BLaER1 treated with 17β-estradiol and CSF1 and Interleukin-3, amounts not matched to agents 10 nM and 100 nM (cell line): Measurements from ENCODE around the gene TTLL9.

ENCODE experiments used
- H3K27ac ChIP-seq, 11 experiments: shearing (Covaris generic); formaldehyde crosslinking; 2 replicates each; pipeline ENCODE4 v1.8.1; 2022
- H3K27me3 ChIP-seq, 11 experiments: shearing (Covaris generic); formaldehyde crosslinking; 2 replicates each; pipeline ENCODE4 v1.8.1; 2022
- H3K36me3 ChIP-seq, 11 experiments: shearing (Covaris generic); formaldehyde crosslinking; 2 replicates each; pipeline ENCODE4 v1.8.1; 2022
- H3K4me1 ChIP-seq, 10 experiments: shearing (Covaris generic); formaldehyde crosslinking; 2 replicates each; pipeline ENCODE4 v1.8.1; 2022
- H3K4me2 ChIP-seq, 11 experiments: shearing (Covaris generic); formaldehyde crosslinking; 2 replicates each; pipeline ENCODE4 v1.8.1; 2022
- H3K4me3 ChIP-seq, 10 experiments: shearing (Covaris generic); formaldehyde crosslinking; 2 replicates each; pipeline ENCODE4 v1.8.1; 2022
- H3K9ac ChIP-seq, 11 experiments: shearing (Covaris generic); formaldehyde crosslinking; 2 replicates each; pipeline ENCODE4 v1.8.1; 2022
- H3K9me3 ChIP-seq, 11 experiments: shearing (Covaris generic); formaldehyde crosslinking; replicated peaks in 1 of 11; 2 replicates each; pipeline ENCODE4 v1.8.1; 2022
- H4K20me1 ChIP-seq, 11 experiments: shearing (Covaris generic); formaldehyde crosslinking; 2 replicates each; pipeline ENCODE4 v1.8.1; 2022
- Cebpa-rat ChIP-seq, 11 experiments: shearing (Covaris generic); IDR thresholded peaks; 2 replicates each; pipeline ENCODE4 v1.8.1; 2022

Gene TTLL9

DNA sequence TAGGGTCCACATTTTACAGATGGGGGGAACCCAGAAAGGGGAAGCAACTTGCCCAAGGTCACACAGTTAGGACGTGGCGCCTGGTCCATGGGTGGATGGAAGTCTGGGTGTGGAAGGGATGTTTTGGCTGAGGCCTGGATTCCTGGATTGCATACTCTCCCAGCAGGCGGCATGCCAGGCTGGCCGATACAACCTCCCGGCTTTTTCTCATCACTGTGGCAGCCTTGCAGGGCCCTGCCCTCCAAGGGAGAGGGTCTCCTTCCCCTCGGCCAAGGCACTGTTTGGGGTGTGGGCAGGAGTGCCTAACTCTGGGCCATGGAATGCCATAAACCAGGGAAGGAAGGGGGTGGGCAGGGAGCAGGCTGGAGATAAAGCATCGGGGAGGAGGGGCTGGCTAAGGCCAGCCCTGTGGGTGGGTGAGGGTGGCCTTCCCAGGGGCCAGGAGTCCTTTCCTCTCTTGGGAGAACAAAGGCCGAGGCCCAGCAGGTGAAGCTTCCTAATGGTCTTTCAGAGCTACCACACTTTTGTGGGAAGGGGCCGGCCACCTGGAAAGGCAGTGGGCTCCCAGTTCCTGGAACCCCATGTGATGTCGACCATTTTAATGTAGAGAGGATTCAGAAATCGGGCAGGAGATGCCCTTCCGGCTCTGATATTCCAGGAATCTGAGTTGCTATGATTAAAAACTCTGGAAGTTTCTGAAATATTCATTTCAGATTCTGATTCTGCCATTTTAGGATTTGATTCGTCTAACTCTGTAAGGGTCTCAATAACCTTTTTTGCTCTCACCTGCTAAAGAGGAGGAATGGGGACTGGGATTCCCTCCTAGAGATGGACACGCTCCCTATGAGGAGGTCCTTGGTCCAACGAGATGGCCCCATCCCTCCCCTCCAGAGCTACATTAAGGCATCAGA lies 29.3 kb upstream of the TTLL9 start:
- no peak overlapping the region for H3K27ac ChIP-seq
- peaks cover 0 to 80% (median 0%) of the 10 kb centered on the region in 11 experiments; a peak in 5 of 22 replicates for H3K27me3 ChIP-seq
- no peak for TF ChIP-seq Cebpa-rat (IDR thresholded peaks at IDR 0.05)
- peaks cover 47 to 84% (median 81%) of the 10 kb centered on the region in 10 experiments for H3K4me1 ChIP-seq
- H3K9ac ChIP-seq = no peak overlapping the region
- 0 out of 22 replicates have a peak overlapping the region, but pooled peaks of 2 of the 11 experiments have one; percentile 77 to 78 for H3K4me2 ChIP-seq
- H4K20me1 ChIP-seq = peaks cover 0 to 93% (median 12%) of the 10 kb centered on the region in 11 experiments; a peak in 16 of 22 replicates
- H3K9me3 ChIP-seq = no peaks in the 10 kb centered on the region
- H3K36me3 ChIP-seq = no peaks in the 10 kb centered on the region
- H3K4me3 ChIP-seq = no peak overlapping the region

DNA sequence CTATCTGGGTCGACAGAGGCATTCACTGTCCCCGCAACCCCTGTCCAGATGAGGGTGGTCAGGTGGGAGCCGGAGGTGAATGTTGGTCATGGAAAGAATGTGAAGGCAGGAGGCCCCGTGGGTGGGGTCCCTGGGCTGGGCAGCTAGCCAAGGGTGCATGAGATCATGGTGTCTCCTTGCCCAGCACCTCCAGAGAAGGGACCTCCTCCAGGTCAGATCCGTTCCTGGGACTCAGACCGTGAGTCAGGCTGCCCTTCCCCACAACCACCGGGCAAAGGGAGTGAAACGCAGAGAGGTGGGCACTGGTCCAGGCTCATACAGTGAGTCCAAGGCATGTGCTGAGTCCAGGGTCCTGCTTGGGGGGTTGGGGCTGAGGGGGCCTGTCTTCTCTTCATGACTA lies 28.5 kb upstream of the TTLL9 start:
- H3K4me1 ChIP-seq = peaks cover 42 to 80% (median 78%) of the 10 kb centered on the region in 10 experiments
- H3K36me3 ChIP-seq = no peaks in the 10 kb centered on the region
- no peak overlapping the region for H3K4me3 ChIP-seq
- peak overlapping the region in 8 of 11 experiments; percentile 67 to 87 (median 79); a peak in 14 of 22 replicates for H3K4me2 ChIP-seq
- H3K9me3 ChIP-seq = no peaks in the 10 kb centered on the region
- no peak overlapping the region for H3K9ac ChIP-seq
- TF ChIP-seq Cebpa-rat (IDR thresholded peaks at IDR 0.05) = no peak
- no peak overlapping the region for H3K27ac ChIP-seq
- H4K20me1 ChIP-seq = peaks cover 0 to 86% (median 4%) of the 10 kb centered on the region in 11 experiments; a peak in 15 of 22 replicates
- H3K27me3 ChIP-seq = peaks cover 0 to 73% (median 0%) of the 10 kb centered on the region in 11 experiments; a peak in 5 of 22 replicates

DNA sequence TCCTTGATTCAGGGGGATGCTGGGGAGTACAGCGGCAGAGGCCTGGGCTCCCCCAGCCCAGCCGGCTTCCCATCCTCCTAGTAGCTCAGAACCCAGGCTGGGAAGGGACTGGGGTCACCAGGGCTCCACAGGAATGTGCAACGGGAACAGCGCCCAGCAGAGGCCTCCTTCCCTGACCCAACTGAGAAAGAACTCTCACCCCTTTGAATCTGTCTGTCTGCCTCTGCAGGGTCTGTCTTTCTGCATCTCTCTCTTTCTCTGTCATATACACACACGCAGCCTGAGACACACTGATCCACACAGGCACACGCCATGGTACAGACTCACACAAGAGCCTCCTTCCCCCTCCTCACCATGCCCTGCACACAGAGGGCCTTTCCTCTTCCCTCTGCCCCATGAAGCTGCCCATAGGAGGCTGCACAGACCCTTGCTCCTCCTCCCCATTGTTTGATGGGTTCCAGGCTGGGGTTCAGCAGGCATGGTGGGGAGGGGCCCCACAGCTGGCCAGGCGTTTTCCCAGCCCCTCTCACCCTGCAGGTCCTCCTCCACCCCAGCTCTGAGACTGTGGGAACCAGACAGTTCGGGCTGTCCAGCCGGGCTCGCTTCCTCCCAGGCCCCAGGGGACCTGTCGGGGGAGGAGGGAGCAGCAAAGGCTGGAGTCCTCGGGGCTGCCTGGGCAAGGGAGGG lies 27.8 kb upstream of the TTLL9 start:
- no peak for TF ChIP-seq Cebpa-rat (IDR thresholded peaks at IDR 0.05)
- peak overlapping the region in 1 of 11 experiments; percentile 4; a peak in 1 of 22 replicates for H3K27ac ChIP-seq
- peaks cover 0 to 79% (median 0%) of the 10 kb centered on the region in 11 experiments; a peak in 7 of 22 replicates for H4K20me1 ChIP-seq
- H3K27me3 ChIP-seq = peaks cover 0 to 66% (median 0%) of the 10 kb centered on the region in 11 experiments; a peak in 5 of 22 replicates
- no peak overlapping the region for H3K4me3 ChIP-seq
- H3K4me1 ChIP-seq = peaks cover 35 to 73% (median 71%) of the 10 kb centered on the region in 10 experiments
- no peaks in the 10 kb centered on the region for H3K9me3 ChIP-seq
- no peaks in the 10 kb centered on the region for H3K36me3 ChIP-seq
- peak overlapping the region in 6 of 11 experiments; percentile 4 to 36 (median 18); a peak in 8 of 22 replicates for H3K9ac ChIP-seq
- peak overlapping the region; percentile 52 to 87 (median 77) for H3K4me2 ChIP-seq

DNA sequence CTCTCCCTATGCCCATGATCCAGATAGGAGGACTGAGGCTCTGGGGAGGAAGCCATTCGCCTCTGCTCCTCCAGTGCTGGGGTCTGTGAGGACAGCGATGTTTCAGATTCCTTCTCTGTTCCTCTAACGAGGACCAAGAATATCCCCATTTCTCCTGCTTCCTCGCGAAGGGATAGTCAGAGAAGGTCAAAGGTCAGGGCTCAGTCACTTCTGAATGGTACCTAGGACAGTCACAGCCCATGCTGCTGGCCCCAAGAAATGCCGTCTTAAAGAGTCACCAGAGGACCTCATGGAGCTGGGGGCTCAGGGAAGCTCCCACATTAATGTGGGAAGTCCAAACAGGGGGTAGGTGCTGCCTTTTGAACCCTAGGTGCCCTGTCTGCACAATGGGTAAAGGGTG lies 27.1 kb upstream of the TTLL9 start:
- Histone ChIP-seq H3K4me3 (no peak overlapping the region), H3K9me3 (no peaks in the 10 kb centered on the region), H3K27me3 (peaks cover 0 to 59% (median 0%) of the 10 kb centered on the region in 11 experiments; a peak in 5 of 22 replicates), H3K36me3 (no peaks in the 10 kb centered on the region), H3K4me1 (peaks cover 28 to 66% (median 64%) of the 10 kb centered on the region in 10 experiments), H3K27ac (peak overlapping the region in 1 of 11 experiments; percentile 4; a peak in 1 of 22 replicates), H3K9ac (peak overlapping the region in 2 of 11 experiments; percentile 16 to 36; a peak in 2 of 22 replicates), H3K4me2 (peak overlapping the region; percentile 52 to 87 (median 77)), H4K20me1 (peaks cover 0 to 72% (median 0%) of the 10 kb centered on the region in 11 experiments; a peak in 7 of 22 replicates)
- TF ChIP-seq Cebpa-rat (IDR thresholded peaks at IDR 0.05) = no peak

DNA sequence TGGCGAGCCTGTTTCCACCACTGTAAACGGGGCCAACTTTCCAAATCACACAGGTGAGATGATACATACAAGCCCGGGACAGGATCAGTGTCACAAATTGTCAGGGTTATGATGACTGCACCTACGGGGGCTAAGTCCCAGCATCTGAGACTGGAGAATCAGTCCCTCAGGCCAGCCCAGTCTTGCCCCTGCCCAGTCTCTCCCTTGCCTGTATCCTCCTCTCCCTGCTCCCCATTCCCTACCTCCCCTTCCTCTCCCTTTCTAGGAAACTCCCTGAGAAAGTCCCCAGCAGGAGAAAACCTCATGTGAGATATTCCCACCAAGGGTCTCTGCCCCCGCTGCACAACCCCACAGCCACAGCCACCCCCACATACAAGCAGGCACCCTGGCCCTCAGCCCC lies 26.6 kb upstream of the TTLL9 start:
- Histone ChIP-seq H3K27me3 (peaks cover 0 to 53% (median 0%) of the 10 kb centered on the region in 11 experiments; a peak in 5 of 22 replicates), H3K4me3 (no peak overlapping the region), H4K20me1 (peaks cover 0 to 66% (median 0%) of the 10 kb centered on the region in 11 experiments; a peak in 7 of 22 replicates), H3K9me3 (no peaks in the 10 kb centered on the region), H3K4me2 (peak overlapping the region in 8 of 11 experiments; percentile 52 to 85 (median 78); a peak in 12 of 22 replicates), H3K36me3 (no peaks in the 10 kb centered on the region), H3K9ac (peak overlapping the region in 1 of 11 experiments; percentile 14; a peak in 1 of 22 replicates), H3K4me1 (peaks cover 22 to 60% (median 58%) of the 10 kb centered on the region in 10 experiments), H3K27ac (no peak overlapping the region)
- TF ChIP-seq Cebpa-rat (IDR thresholded peaks at IDR 0.05) = no peak

DNA sequence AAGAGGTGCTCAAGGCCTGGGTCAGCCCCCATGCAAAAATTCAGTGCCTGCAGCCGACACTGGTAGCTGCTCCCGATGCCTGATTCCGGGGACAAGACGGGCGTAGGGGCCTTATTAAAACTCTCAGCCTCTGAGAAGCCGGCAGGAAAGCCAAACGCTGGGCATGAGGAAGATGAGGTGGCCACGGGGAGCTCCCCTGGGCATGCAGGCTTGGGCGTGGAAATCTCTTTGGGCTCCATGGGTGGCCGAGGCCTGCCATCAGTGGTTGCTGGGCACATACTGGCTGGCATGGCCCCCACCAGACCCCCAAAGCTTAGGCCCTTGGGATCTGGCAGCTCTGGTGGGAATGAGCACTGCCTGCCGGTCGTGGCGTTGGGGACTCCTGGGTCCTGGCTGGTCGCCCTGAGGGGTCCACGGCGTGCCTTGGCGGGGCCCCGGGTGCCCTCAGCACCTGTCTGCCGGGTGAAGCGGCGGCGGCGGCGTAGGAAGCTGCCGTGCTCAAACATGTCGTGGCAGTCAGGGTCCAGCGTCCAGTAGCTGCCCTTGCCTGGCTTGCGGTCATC lies 25.6 kb upstream of the TTLL9 start:
- no peak for TF ChIP-seq Cebpa-rat (IDR thresholded peaks at IDR 0.05)
- H3K36me3 ChIP-seq = no peaks in the 10 kb centered on the region

DNA sequence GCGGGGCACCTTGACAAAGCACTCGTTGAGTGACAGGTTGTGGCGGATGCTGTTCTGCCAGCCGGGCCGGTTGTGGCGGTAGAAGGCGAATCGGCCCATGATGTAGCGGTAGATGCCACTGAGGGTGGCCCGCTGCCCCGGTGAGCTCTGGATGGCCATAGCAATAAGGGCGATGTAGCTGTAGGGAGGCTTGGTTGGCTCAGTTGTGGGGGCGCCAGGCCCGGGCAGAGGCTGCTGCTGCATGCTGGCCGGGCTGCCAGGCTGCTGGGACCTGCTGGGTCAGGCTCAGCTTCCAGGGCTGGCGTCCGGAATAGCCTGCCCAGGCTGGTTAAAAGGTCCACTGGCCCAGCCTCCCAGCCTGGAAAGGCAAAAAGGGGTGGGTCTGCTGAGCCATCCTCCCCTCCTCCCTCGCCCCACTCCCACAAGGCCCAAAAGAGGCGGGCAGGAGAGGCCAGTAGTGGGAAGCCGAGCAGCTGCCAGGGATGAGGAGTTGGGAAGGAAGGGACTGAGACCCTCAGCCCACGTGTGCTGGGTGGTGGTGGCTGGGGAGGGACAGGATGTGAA lies 25.1 kb upstream of the TTLL9 start, which contains the start of gene FOXS1:
TSS of gene FOXS1 (minus strand) at position 305 of the 564 bp plus-strand sequence. CDS start at position 243, 62 bp downstream.
- H3K27ac ChIP-seq = peak within 1 kb of the TSS in 1 of 11 experiments; percentile 13; a peak in 1 of 22 replicates
- no peak for TF ChIP-seq Cebpa-rat (IDR thresholded peaks at IDR 0.05)
- H3K4me3 ChIP-seq = no peak within 1 kb of the TSS
- H3K27me3 ChIP-seq = peaks cover 0 to 38% (median 0%) of the 10 kb centered on the region in 11 experiments; a peak in 5 of 22 replicates
- H3K4me2 ChIP-seq = peak within 1 kb of the TSS; percentile 12 to 85 (median 74)
- H3K9me3 ChIP-seq = no peaks in the 10 kb centered on the region
- H3K9ac ChIP-seq = peak within 1 kb of the TSS in 7 of 11 experiments; percentile 6 to 54 (median 21); a peak in 4 of 22 replicates
- peaks cover 22 to 50% (median 48%) of the 10 kb centered on the region in 10 experiments for H3K4me1 ChIP-seq
- no peaks in the 10 kb centered on the region for H3K36me3 ChIP-seq
- peaks cover 0 to 53% (median 0%) of the 10 kb centered on the region in 11 experiments; a peak in 7 of 22 replicates for H4K20me1 ChIP-seq

More for the DNA sequence above, 25.6 kb upstream of the TTLL9 start:
- Histone ChIP-seq H3K9me3 (no peaks in the 10 kb centered on the region), H4K20me1 (peaks cover 0 to 57% (median 0%) of the 10 kb centered on the region in 11 experiments; a peak in 7 of 22 replicates), H3K27ac (no peak overlapping the region), H3K4me2 (peak overlapping the region in 9 of 11 experiments; percentile 40 to 82 (median 74); a peak in 15 of 22 replicates), H3K4me1 (peaks cover 22 to 52% (median 49%) of the 10 kb centered on the region in 10 experiments), H3K27me3 (peaks cover 0 to 44% (median 0%) of the 10 kb centered on the region in 11 experiments; a peak in 5 of 22 replicates), H3K9ac (peak overlapping the region in 1 of 11 experiments; percentile 21; a peak in 1 of 22 replicates), H3K4me3 (no peak overlapping the region)

DNA sequence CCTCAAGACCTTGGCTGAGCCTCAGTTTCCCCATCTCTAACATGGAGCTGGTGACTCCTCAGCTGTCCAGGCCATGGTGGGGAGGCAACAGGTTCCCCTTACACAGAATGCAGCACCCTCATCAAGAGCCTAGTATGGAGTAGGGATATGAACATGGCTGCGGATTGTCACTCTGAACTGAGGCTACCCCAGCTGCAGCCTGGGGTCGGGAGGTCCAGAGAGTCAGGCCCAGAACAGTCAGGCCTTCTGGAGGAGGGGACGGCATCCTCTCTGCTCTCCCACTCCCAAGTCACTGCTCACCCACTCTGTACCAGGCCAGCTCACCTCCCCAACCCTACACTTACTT lies 23.7 kb upstream of the TTLL9 start:
- TF ChIP-seq Cebpa-rat (IDR thresholded peaks at IDR 0.05) = no peak
- no peaks in the 10 kb centered on the region for H3K9me3 ChIP-seq
- H3K27me3 ChIP-seq = peaks cover 0 to 25% (median 0%) of the 10 kb centered on the region in 11 experiments; a peak in 5 of 22 replicates
- no peaks in the 10 kb centered on the region for H3K36me3 ChIP-seq
- peaks cover 0 to 41% (median 0%) of the 10 kb centered on the region in 11 experiments; a peak in 7 of 22 replicates for H4K20me1 ChIP-seq
- no peak overlapping the region for H3K4me2 ChIP-seq
- no peak overlapping the region for H3K4me3 ChIP-seq
- no peak overlapping the region for H3K27ac ChIP-seq
- H3K4me1 ChIP-seq = peaks cover 22 to 50% (median 47%) of the 10 kb centered on the region in 10 experiments
- H3K9ac ChIP-seq = no peak overlapping the region
